Stimulated activated CD4-positive, alpha-beta T cell treated with anti-CD3 and anti-CD28 coated beads, Interleukin-2, amount 100 ng/mL, for 24 hours (primary cell): ENCODE results near the gene CLNK.

ENCODE experiments used
- DNase-seq, 2 donors: peaks; one replicate each; pipeline ENCODE4 v3.0.0-alpha.2; 2020

The CLNK gene

GRCh38 chr4:10571909-10572308, 112.7 kb downstream of the CLNK start:
- no peak for DNase-seq

GRCh38 chr4:10569491-10569890, 115.1 kb downstream of the CLNK start:
- DNase-seq: no peak

GRCh38 chr4:10567766-10568165, 116.8 kb downstream of the CLNK start:
- DNase-seq: no peak

GRCh38 chr4:10565166-10565780, 119.3 kb downstream of the CLNK start:
- no peak for DNase-seq

GRCh38 chr4:10554694-10555093, 129.9 kb downstream of the CLNK start:
- peak; percentile 50 to 65 for DNase-seq

GRCh38 chr4:10554121-10554520, 130.4 kb downstream of the CLNK start:
- no peak for DNase-seq

GRCh38 chr4:10552591-10553280, 131.8 kb downstream of the CLNK start:
- no peak for DNase-seq

GRCh38 chr4:10535912-10536311, 148.7 kb downstream of the CLNK start:
- DNase-seq: no peak

GRCh38 chr4:10534820-10535219, 149.7 kb downstream of the CLNK start:
- no peak for DNase-seq

- no peak for DNase-seq
These were observed 152.4 kb downstream of the CLNK start for GRCh38 chr4:10532155-10532554.

- no peak for DNase-seq
These were observed 154.3 kb downstream of the CLNK start for GRCh38 chr4:10530137-10530786.

GRCh38 chr4:10529291-10530136, 155.1 kb downstream of the CLNK start:
- no peak for DNase-seq

- no peak for DNase-seq
These were observed 157.1 kb downstream of the CLNK start for GRCh38 chr4:10527438-10527837.

- DNase-seq: no peak
These were observed 157.9 kb downstream of the CLNK start for GRCh38 chr4:10526429-10527222.

GRCh38 chr4:10524196-10524833, 160.3 kb downstream of the CLNK start:
- DNase-seq: no peak

GRCh38 chr4:10521424-10521823, 163.1 kb downstream of the CLNK start:
- DNase-seq: no peak

- DNase-seq: no peak
These were observed 174.8 kb downstream of the CLNK start for GRCh38 chr4:10509733-10510132.

GRCh38 chr4:10506077-10506476, 178.5 kb downstream of the CLNK start:
- no peak for DNase-seq

GRCh38 chr4:10504570-10505179, 179.9 kb downstream of the CLNK start:
- DNase-seq: no peak

GRCh38 chr4:10502717-10503116, 181.9 kb downstream of the CLNK start:
- no peak for DNase-seq

GRCh38 chr4:10500776-10501175, 183.8 kb downstream of the CLNK start:
- no peak for DNase-seq

GRCh38 chr4:10496200-10496599, 188.4 kb downstream of the CLNK start:
- no peak for DNase-seq
